ENCODE measurements around the gene PPP2R2C.

PPP2R2C gene

GRCh38 chr4:6393066-6393465 is 79.3 kb downstream of the PPP2R2C start:
- no peaks in the 10 kb centered on the region for H3K79me2 ChIP-seq
- no peak overlapping the region for H3K27ac ChIP-seq
- no peaks in the 10 kb centered on the region for H3K4me1 ChIP-seq
- H3K27me3 ChIP-seq (ENCODE audit: control insufficient read depth, insufficient read depth, low read length) = no peaks in the 10 kb centered on the region
- no peak for TF ChIP-seq CTCF (IDR thresholded peaks at IDR 0.05)
- no peak overlapping the region for H2AFZ ChIP-seq
- no peak overlapping the region for H3K4me2 ChIP-seq (ENCODE audit: low read length)
- no peak overlapping the region for H3K9ac ChIP-seq
- no peak overlapping the region for H3K4me3 ChIP-seq (ENCODE audit: low read depth, low read length)
- no peaks in the 10 kb centered on the region for H3K36me3 ChIP-seq (ENCODE audit: control insufficient read depth, insufficient read depth, low read length)
- H3K9me3 ChIP-seq (ENCODE audit: control insufficient read depth, low read length) = no peaks in the 10 kb centered on the region

- Histone ChIP-seq H3K4me2 (ENCODE audit: low read length) (no peak overlapping the region), H3K9ac (no peak overlapping the region), H3K36me3 (ENCODE audit: control insufficient read depth, insufficient read depth, low read length) (no peaks in the 10 kb centered on the region), H3K79me2 (no peaks in the 10 kb centered on the region), H3K4me1 (no peaks in the 10 kb centered on the region), H3K27ac (no peak overlapping the region), H3K4me3 (ENCODE audit: low read depth, low read length) (no peak overlapping the region), H2AFZ (no peak overlapping the region), H3K9me3 (ENCODE audit: control insufficient read depth, low read length) (no peaks in the 10 kb centered on the region), H3K27me3 (ENCODE audit: control insufficient read depth, insufficient read depth, low read length) (no peaks in the 10 kb centered on the region)
- no peak for TF ChIP-seq CTCF (IDR thresholded peaks at IDR 0.05)
Observed at GRCh38 chr4:6392407-6392806, 80.0 kb downstream of the PPP2R2C start.

- Histone ChIP-seq H3K4me3 (ENCODE audit: low read depth, low read length) (no peak overlapping the region), H3K36me3 (ENCODE audit: control insufficient read depth, insufficient read depth, low read length) (no peaks in the 10 kb centered on the region), H3K4me2 (ENCODE audit: low read length) (no peak overlapping the region), H3K27ac (no peak overlapping the region), H3K9me3 (ENCODE audit: control insufficient read depth, low read length) (no peaks in the 10 kb centered on the region), H2AFZ (no peak overlapping the region), H3K79me2 (no peaks in the 10 kb centered on the region), H3K4me1 (no peaks in the 10 kb centered on the region), H3K9ac (no peak overlapping the region), H3K27me3 (ENCODE audit: control insufficient read depth, insufficient read depth, low read length) (no peaks in the 10 kb centered on the region)
- no peak for TF ChIP-seq CTCF (IDR thresholded peaks at IDR 0.05)
Observed at GRCh38 chr4:6391852-6392188, 80.6 kb downstream of the PPP2R2C start.

- Histone ChIP-seq H2AFZ (no peak overlapping the region), H3K27ac (no peak overlapping the region), H3K9ac (no peak overlapping the region)
Observed at GRCh38 chr4:6391186-6391851, 81.1 kb downstream of the PPP2R2C start.

More at GRCh38 chr4:6391186-6391851, 81.1 kb downstream of the PPP2R2C start:
- H3K4me1 ChIP-seq = no peaks in the 10 kb centered on the region
- no peaks in the 10 kb centered on the region for H3K79me2 ChIP-seq
- H3K4me2 ChIP-seq (ENCODE audit: low read length) = no peak overlapping the region
- no peak for TF ChIP-seq CTCF (IDR thresholded peaks at IDR 0.05)
- no peaks in the 10 kb centered on the region for H3K9me3 ChIP-seq (ENCODE audit: control insufficient read depth, low read length)
- no peaks in the 10 kb centered on the region for H3K36me3 ChIP-seq (ENCODE audit: control insufficient read depth, insufficient read depth, low read length)
- H3K27me3 ChIP-seq (ENCODE audit: control insufficient read depth, insufficient read depth, low read length) = no peaks in the 10 kb centered on the region
- H3K4me3 ChIP-seq (ENCODE audit: low read depth, low read length) = no peak overlapping the region

Measured in parathyroid adenoma (tissue), 2 donors.